HG02610 (cell line): ENCODE results near the gene SLC25A6.
A peak's percentile ranks its signal among the peaks of the same experiment; 100 is the strongest.
"Not testable (repeated sequence)": the region's sequence is repeated elsewhere in the genome, so short reads cannot be mapped to it uniquely, and the experiment has no call there.

ENCODE experiments used
- ATAC-seq: cut with Tn5 transposase; IDR thresholded peaks from one replicate; pipeline ENCODE4 v1.9.1; 2021; ENCODE audit warnings: mild to moderate bottlenecking, moderate library complexity; ENCODE audit not compliant: unreplicated experiment

Gene SLC25A6

DNA sequence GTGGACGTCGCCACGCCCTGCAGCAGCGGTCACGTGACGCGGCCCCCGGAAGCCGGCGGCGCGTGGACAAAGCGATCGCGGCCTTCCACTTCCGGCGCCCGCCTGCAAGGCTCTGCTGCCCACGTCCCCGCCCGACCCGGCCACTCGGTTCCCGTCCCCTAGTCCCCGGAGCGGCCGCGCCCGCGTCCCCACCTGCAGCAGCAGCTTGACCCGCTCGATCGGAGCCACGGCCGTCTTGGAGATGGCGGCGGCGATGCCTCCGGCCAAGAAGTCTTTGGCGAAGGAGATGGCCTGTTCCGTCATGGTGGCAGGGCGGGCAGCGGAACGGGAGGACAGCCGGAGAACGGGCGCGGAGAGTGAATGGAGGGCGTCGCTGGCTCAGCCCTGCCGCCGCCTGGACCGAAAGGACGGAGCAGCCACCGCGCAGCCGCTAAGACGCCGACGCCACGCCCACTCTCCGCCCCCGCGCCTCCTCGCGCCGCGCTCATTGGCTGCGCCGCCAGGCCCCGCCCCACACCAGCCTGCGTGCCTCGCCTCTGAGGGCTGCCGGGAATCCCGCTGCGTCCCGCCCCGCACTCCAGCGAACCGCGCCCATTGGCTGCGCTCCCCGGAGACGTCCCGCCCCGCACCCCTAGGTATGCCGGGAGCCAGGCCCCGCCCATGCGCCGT is at the start of gene SLC25A6:
Gene SLC25A6 (minus strand): TSS at position 407 of the 669 bp plus-strand sequence. CDS start 104 bp downstream, at position 303.
- ATAC-seq, result peak; percentile 92

DNA sequence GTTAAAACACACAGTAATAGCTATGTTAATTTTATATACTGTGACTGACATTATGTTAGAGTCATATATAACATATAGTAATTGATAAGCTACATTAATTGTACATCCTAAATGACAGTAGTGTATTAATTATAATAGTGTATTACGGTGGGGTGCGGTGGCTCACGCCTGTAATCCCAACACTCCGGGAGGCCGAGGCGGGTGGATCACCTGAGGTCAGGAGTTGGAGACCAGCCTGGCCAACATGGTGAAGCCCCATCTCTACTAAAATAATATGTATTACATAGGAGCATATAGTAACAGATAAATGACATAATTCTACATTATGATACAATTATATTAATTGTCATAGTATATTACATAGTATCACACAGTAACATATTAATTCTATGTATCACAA is 48.6 kb upstream of the SLC25A6 start:
- ATAC-seq, result no peak

DNA sequence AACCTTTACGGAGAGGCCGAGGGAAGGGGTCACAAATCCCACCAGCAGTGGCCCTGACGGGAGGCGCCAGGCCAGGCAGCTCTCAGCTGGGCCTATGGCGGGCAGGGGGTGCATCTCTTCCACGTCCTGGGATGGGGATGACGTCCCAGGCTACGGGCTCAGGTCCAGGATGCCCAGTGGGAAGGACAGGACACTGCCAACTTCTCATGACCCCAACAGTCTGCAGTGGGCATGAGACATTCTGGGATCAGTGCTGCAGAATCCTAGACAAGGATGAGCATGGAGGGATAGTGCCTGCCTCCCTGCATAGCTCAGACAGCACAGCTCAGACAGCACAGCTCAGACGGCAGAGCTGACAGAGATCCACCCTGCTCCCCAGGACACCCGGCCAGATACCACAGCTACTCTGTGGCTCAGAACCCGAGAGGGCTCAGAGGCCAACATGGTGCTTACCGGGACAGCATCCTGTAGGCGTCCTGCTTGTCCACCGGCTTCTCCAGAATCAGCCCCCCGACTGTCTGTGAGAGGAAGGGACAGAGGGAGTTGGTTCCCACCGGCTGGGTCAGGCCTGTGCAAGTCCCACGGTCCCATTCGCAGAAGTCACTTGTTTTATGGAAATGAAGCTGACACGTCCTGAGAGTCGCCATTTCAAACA is 43.5 kb upstream of the SLC25A6 start:
- no peak for ATAC-seq

DNA sequence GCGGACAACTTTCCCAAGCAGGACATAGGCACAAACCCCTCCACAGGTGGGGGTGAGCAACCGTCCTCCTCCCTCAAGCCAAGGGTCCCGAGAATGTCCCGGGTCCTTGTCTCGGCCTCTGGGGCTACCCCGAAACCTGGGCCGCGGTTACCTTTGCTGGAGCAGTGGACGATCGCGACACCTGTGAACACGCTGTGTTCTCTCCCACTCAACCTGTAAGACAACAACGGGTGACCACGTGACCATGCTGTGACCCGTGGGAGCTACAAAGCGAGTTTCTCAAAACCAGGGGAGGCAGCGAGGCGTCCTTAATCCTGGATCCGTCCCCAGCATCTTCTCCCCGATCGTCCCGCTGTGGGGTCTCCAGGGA is 42.9 kb upstream of the SLC25A6 start:
- no peak for ATAC-seq

DNA sequence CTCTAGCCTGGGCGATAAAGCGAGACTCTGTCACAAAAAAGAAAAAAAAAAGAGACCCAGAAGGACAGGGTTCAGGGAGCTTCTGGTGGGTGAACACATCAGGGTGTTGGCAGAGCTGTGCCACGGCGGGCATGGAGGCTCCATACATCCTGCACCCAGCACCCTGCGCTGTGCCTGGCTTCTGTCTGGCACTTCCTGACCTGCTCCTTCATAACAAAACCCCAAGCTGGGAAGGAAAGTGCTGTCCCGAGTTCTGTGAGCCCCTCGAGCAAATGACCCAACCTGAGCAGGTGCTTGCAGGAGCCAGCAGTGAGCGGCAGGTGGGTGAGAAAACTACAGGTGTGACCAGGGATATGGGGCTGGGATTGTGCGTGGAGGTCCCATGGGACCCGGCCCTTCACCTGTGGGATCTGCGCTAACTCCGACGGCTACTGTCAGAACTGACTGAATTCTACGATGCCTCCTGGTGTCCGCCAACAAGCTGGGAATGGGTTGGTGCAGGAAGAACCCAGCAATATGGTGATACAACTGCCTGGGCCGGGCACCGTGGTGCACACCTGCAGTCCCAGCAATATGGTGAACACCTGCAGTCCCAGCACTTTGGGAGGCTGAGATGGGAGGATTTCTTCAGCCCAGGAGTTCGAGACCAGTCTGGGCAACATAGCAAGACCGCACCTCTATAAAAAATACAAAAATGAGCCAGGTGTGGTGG is 41.9 kb upstream of the SLC25A6 start:
- no peak for ATAC-seq

DNA sequence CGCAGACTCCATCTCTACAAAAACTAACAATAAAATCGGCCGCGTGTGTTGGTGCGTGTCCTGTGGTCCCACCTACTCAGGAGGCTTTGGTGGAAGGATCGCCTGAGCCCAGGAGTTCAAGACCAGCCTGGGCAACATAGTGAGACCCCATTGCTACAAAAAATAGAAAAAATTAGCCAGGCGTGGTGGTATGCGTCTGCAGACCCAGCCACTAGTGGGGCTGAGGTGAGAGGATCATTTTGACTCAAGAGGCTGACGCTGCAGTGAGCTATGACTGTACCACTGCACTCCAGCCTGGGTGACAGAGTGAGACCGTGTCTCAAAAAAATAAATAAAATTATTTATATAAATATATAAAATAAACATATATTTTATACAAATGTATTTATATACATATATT is 38.5 kb upstream of the SLC25A6 start:
- ATAC-seq, result no peak

DNA sequence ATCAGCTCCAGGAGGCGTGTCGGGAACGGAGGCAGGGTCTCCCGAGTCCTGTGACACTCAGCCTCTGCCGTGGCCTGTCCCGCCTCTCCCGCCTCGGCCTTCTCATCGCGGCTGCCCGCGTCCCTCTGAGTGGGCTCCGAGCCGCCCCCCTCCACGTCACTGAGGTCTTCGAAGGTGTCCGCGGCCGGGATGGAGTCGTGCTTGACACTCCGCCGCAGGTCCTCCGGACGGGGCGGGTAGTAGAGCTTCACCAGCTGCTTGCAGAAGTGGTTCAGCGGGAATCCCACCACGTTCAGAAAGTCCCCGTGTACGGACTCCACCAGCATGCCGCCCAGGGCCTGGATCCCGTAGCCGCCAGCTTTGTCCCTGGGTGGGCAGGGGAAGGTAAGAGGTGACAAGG is 35.8 kb upstream of the SLC25A6 start:
- ATAC-seq, result no peak

DNA sequence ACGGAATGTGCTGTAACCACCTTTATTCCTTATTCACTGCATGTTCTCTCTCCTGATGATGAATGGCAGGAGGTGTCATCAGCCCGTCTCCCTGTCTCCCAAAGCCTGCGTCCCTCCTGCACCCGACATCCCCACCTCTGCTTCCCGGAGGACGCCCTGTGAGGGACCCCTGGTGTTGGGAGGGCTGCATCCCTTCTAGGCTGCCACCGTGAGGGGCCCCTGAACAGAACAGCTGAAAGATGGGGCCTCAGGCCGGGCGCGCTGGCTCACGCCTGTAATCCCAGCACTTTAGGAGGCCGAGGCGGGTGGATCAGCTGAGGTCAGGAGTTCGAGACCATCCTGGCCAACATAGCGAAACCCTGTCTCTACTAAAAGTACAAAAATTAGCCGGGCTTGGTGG is 34.4 kb upstream of the SLC25A6 start:
- ATAC-seq, result not testable (repeated sequence)

DNA sequence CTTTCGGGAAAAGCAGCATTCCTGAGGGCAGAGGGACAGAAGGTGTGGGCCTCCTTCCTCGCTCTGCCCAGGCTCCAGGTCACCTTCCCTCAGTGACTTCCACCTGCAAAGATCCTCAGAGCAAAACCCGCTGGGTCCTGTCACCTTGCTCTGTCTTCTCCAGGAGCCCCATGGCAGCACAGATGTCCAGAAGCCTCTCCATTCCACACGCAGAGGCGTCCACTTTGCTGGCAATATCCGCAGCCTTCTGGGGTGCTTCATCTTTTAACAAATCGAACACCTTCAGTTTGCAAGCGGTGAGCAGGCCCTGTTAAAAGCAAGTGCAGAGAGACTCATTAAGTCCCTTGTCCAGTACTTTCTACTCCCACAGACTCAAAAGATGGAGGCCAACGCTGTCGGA is 33.5 kb upstream of the SLC25A6 start:
- no peak for ATAC-seq

DNA sequence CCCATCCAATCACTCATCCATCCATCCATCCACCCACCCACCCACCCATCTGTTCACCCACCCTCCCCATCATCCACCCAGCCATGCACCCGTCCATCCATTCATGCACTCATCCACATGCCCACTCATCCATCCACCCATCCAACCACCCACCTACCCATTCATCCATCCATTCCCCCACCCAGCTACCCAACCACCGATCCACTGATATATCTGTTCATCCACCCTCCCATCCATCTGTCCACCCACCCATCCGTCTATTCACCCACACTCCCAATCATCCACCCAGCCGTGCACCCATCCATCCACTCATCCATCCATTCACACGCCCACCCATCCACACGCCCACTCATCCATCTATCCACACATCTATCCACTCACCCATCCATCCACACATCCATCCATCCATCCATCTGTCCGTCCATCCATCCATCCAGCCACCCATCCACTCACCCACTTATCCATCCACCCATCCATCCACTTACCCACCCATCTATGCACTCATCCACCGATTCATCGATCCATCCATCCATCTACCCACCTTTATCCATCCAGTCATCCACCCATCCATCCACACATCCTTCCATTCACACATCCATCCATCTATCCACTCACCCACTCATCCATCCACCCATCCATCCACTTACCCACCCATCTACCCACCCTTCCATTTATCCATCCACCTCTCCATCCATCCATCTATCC is 32.4 kb upstream of the SLC25A6 start:
- ATAC-seq, result no peak

DNA sequence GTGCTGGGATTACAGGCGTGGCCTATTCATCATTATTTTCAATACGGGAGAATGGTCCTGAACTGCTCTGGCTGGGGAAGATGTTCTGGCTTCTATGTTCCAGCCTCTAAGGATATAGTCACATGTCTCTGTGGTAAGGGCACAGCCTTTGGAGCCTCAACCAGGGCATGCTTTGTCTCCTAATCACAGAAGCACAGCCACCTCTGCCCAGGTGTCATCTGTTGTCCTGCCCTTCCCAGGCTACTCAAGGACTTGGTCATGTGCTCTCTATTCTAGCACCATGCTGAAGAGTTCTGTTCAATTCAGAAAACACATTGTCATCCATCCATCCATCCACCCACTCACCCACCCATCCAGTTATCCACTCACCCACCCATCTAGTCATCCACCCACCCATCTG is 31.3 kb upstream of the SLC25A6 start:
- no peak for ATAC-seq

DNA sequence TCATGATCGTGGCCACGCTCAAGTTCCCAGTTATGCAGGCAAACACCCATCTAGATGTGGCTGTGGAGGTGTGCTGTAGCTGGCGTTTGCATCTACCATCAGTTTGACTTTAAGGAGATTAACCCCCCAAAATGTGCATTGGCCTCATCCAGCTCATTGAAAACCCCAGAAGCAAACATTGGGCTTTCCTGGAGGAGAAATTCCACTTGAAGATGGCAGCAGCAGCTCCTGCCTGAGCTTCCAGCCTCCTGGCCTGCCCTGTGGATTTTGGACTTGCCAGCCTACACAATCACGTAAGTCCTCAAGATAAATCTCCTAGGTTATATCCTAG is 30.2 kb upstream of the SLC25A6 start:
- ATAC-seq, result no peak

DNA sequence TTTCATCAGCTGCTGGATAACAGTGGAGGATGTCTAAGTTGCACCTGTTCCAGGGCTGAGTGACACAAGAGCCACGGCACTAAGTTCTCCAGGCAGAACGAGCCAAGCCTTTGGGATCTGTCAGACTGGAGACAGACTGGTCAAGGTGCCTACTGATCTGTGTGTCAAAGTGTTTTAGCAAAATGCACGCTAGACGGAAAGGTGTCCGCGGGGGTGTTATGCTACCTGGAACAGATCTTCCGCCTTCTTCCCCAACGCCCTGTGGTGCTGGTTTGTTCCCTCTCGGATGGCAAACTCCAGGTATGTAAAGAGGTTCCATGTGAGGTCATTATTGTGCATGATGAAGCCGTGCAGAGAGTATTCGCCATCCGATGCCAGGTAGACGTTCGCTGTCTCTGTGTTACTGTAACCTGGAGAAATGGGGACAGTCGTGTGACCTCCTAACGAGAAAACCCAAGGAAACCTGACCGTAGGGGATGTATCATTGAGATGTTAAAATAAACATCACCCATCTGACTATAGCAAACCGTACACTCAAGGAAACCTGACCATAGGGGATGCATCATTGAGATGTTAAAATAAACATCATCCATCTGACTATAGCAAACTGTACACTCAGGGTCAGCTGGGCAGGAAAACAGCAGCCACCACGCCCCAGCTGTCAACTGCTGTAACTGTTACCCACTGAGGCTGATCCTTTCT is 29.7 kb upstream of the SLC25A6 start:
- no peak for ATAC-seq

DNA sequence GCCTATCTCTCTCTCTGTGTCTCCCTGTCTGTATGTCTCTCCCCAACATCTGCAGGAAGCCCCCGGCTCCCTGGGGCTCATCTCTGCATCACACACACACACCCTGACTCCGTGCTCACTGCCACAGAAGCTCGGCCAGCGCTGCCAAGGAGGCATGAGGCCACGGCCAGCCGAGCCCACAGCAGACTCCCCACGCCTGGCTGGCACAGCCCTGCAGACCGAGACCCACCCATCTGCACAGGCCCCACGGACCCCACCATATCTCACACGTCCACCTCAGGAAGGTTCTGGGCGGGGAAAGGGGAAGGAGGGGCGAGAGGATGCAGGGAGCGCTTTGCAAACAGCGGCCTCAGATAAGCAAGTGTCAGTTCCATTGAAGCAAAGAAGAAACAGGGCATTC is 28.5 kb upstream of the SLC25A6 start:
- ATAC-seq, result no peak

DNA sequence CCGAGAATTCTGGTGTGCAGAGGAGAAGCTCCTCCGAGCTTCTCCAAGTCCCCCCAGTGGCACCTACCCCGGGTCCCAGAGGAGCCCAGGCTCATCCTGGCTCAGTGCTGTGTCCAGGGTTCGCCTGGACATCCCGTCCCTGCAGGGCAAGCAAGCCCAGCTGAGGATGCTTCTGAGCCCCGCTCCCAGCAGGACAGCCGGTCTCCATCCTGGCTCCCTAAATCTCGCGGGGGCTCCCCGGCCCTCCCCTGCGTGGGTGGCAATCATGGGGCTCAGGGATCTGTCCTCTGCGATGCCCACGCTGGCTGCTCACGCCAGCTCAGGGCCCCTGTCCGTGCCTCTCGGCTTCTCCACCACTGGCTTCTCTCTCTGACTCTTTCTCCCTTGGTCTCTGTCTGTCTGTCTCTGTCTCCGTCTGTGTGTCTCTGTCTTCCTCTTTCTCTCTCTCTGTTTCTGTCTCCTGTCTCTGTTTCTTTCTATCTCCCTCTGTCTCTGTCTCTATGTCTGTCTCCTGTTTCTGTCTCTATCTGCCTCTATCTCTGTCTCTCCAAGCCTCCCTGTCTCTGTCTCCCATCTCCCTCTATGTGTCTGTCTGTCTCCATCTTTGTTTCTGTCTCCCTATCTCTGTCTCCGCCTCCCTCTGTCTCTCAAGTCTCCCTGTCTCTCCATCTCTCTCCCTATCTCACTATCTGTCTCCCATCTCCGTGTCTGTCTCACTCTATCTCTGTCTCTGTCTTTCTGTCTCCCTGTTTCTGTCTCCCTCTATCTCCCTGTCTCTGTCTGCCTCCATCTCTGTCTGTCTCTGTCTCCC is 27.8 kb upstream of the SLC25A6 start:
- ATAC-seq, result no peak

DNA sequence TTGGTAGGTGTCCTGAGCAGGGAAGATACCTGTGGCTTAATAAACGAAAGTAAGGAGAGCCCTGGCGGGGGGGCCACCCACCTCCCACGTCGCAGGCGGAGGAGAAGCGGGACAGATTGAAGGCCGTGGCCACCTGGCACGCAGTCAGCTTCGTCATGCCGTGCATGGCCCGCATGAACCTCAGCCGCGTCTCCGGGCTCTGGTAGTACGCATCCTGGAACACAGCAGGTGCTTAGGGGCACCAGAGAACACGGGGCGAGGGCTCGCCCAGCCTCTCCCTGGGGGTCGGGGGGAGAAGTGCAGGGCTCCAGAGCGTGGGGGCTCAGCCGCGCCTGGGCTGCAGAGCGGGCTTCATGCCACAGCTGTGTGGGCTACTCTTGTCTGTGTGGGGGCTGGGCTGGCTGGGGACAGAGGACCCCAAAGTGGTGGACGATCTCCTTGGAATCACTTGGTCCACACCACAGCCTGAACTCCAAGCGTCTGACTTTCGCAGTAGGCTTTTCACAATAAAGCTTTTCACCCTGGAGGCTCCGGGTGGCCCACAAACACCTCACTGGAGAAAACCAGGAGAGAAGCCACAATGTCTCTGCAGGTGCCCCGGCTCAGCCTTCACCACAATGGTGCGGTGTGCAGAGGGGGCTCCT is 27.1 kb upstream of the SLC25A6 start:
- no peak for ATAC-seq

DNA sequence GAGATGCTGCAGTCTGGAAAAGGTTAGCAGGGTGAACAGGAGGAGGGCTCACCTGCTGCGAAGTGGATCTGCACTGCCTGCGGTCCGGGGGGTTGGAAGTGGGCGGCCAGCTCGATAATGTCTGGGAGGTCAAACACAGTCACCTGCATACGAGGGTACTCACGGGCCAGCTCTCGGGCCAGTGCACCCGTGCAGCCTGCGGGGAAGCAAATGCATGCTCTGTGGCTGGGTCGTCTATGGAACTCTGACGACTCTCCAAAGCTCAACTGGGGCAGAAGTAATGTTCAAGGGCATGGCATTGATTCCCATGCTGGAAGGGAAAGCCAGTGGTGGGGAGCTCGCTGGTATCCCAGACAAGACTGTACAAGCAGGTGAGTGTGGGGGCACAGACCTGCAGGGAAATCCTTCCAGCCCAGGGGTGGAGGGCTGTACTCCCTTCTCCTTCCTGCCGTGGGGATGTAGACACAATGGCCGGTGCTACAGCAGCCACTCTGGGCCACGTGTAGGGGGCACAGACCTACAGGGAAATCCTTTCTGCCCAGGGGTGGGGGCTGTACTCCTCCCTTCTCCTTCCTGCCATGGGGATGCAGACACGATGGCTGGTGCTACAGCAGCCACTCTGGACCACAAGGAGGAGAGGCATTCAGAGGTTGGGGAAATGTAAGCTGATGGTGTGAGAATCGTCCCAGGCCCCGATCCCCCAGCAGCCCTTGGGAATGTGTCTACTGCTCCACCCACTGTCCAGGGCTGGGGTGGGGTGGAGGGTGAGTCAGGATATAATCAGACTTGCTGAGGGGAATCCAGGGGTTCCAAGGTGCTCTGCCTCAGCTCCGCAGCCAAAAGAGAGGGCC is 26.2 kb upstream of the SLC25A6 start:
- ATAC-seq, result no peak

DNA sequence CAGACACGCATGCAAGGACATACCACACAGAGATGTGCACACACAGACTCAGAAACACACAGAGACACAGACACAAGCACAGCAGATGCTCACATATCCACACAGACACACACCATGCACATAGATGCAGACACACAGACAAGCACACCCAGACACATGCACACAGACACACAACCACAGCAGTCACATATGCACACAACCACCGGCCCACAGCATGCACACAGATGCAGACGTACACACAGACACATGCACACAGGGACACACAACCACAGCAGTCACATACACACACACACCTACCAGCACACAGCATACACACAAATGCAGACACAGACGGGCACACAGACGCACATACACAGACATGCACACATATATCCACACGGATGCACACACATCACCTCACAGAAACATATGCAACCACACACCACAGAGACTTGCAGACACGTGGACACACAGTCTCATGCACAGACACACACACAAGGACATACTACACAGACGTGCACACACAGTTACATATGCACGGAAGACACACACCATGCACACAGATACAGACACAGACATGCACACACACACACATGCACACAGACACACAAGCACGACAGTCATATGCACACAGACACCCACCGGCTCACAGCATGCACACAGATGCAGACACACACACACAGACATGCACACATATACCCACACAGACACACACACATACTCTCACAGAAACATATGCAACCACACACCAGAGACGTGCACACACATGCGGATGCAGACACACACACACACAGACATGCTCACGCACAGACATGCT is 25.2 kb upstream of the SLC25A6 start:
- ATAC-seq, result no peak
